Measurements from ENCODE around the gene PRDM11. TPM values are rescaled to one million over a fixed set of nuclear protein-coding genes. Genes with fewer than 3 reads are reported as not detected.

PRDM11 gene
- total RNA-seq, 1 experiment from 2014 or later, result 8.3 TPM

GRCh38 chr11:45272701-45273100 lies 126.3 kb downstream of the PRDM11 start:
- Mint-ChIP-seq H3K27me3 (ENCODE audit: low read depth) (peaks cover 11% of the 10 kb centered on the region), H3K4me1 (no peaks in the 10 kb centered on the region), H3K4me3 (no peak overlapping the region), H3K27ac (no peak overlapping the region), H3K9me3 (peaks cover 4% of the 10 kb centered on the region; the same call in 1 of the 2 replicates), H3K36me3 (no peaks in the 10 kb centered on the region)
- CTCF ChIA-PET, result interaction anchor here (0.8 to 1.0 kb wide), 2 partner anchors 20 to 162 kb away, joined by 3 read pairs; no protein-coding TSS in a partner anchor
- TF ChIP-seq ZBTB43 (CRISPR knock-in tag; IDR thresholded peaks at IDR 0.05), result no peak
- no peak for TF ChIP-seq ESRRA (CRISPR knock-in tag; IDR thresholded peaks at IDR 0.05; ENCODE audit: borderline replicate concordance)
- no peak for TF ChIP-seq STAT6 (CRISPR knock-in tag; conservative IDR thresholded peaks at IDR 0.05; ENCODE audit: low read depth)
- TF ChIP-seq GTF2I (CRISPR knock-in tag; conservative IDR thresholded peaks at IDR 0.05), result no peak
- TF ChIP-seq, protein P1, sequence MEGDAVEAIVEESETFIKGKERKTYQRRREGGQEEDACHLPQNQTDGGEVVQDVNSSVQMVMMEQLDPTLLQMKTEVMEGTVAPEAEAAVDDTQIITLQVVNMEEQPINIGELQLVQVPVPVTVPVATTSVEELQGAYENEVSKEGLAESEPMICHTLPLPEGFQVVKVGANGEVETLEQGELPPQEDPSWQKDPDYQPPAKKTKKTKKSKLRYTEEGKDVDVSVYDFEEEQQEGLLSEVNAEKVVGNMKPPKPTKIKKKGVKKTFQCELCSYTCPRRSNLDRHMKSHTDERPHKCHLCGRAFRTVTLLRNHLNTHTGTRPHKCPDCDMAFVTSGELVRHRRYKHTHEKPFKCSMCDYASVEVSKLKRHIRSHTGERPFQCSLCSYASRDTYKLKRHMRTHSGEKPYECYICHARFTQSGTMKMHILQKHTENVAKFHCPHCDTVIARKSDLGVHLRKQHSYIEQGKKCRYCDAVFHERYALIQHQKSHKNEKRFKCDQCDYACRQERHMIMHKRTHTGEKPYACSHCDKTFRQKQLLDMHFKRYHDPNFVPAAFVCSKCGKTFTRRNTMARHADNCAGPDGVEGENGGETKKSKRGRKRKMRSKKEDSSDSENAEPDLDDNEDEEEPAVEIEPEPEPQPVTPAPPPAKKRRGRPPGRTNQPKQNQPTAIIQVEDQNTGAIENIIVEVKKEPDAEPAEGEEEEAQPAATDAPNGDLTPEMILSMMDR (IDR thresholded peaks at IDR 0.05), result no peak
- TF ChIP-seq E2F5 (CRISPR knock-in tag; IDR thresholded peaks at IDR 0.05), result no peak
- TF ChIP-seq PRRX2 (CRISPR knock-in tag; IDR thresholded peaks at IDR 0.05), result no peak
- TF ChIP-seq E2F4 (CRISPR knock-in tag; IDR thresholded peaks at IDR 0.05; ENCODE audit: borderline replicate concordance, low read depth), result no peak
- no peak for TF ChIP-seq ZNF232 (CRISPR knock-in tag; IDR thresholded peaks at IDR 0.05)
- TF ChIP-seq GRHL2 (CRISPR knock-in tag; IDR thresholded peaks at IDR 0.05; ENCODE audit: insufficient replicate concordance, severe bottlenecking), result no peak
- no peak for TF ChIP-seq FOXP4 (CRISPR knock-in tag; IDR thresholded peaks at IDR 0.05)
- no peak for TF ChIP-seq ZNF138 (CRISPR knock-in tag; conservative IDR thresholded peaks at IDR 0.05)
- TF ChIP-seq NR2C2 (CRISPR knock-in tag; IDR thresholded peaks at IDR 0.05), result no peak
- no peak for TF ChIP-seq MXD4 (CRISPR knock-in tag; IDR thresholded peaks at IDR 0.05; ENCODE audit: borderline replicate concordance)
- TF ChIP-seq ZNF425 (CRISPR knock-in tag; conservative IDR thresholded peaks at IDR 0.05), result no peak
- ATAC-seq (no peak), DNase-seq (ENCODE audit: low spot score) (no peak)
- POLR2A ChIA-PET, result no interaction called here
